ENCODE data around the gene CX3CR1.

CX3CR1 gene

GRCh38 chr3:39282057-39282456 lies 2.2 kb upstream of the CX3CR1 start:
- Histone ChIP-seq H3K4me3 (ENCODE audit: low read depth in 1 of 2, low read length in 2 of 2) (no peak overlapping the region), H3K27ac (ENCODE audit: low read depth, low read length) (no peak overlapping the region), H3K27me3 (ENCODE audit: control insufficient read depth in 1 of 2, insufficient read depth in 2 of 2, low read length in 2 of 2) (no peaks in the 10 kb centered on the region), H3K4me1 (ENCODE audit: control insufficient read depth in 1 of 2, insufficient read depth in 2 of 2, low read length in 2 of 2) (no peaks in the 10 kb centered on the region), H3K9ac (ENCODE audit: low read depth in 1 of 2, low read length in 2 of 2) (no peak overlapping the region), H3K36me3 (ENCODE audit: control insufficient read depth in 1 of 2, insufficient read depth in 2 of 2, low read length in 2 of 2) (no peaks in the 10 kb centered on the region), H3K9me3 (ENCODE audit: control insufficient read depth in 1 of 2, low read length in 2 of 2) (no peaks in the 10 kb centered on the region)

- no peaks in the 10 kb centered on the region for H3K36me3 ChIP-seq (ENCODE audit: control insufficient read depth in 1 of 2, insufficient read depth in 2 of 2, low read length in 2 of 2)
- H3K9me3 ChIP-seq (ENCODE audit: control insufficient read depth in 1 of 2, low read length in 2 of 2): no peaks in the 10 kb centered on the region
- H3K4me3 ChIP-seq (ENCODE audit: low read depth in 1 of 2, low read length in 2 of 2): no peak overlapping the region
- H3K4me1 ChIP-seq (ENCODE audit: control insufficient read depth in 1 of 2, insufficient read depth in 2 of 2, low read length in 2 of 2): no peaks in the 10 kb centered on the region
- H3K27ac ChIP-seq (ENCODE audit: low read depth, low read length): no peak overlapping the region
- no peaks in the 10 kb centered on the region for H3K27me3 ChIP-seq (ENCODE audit: control insufficient read depth in 1 of 2, insufficient read depth in 2 of 2, low read length in 2 of 2)
- no peak overlapping the region for H3K9ac ChIP-seq (ENCODE audit: low read depth in 1 of 2, low read length in 2 of 2)
These were observed 1.7 kb upstream of the CX3CR1 start for GRCh38 chr3:39281533-39281932.

- no peak overlapping the region for H3K9ac ChIP-seq (ENCODE audit: low read depth in 1 of 2, low read length in 2 of 2)
- H3K27ac ChIP-seq (ENCODE audit: low read depth, low read length): no peak overlapping the region
- H3K36me3 ChIP-seq (ENCODE audit: control insufficient read depth in 1 of 2, insufficient read depth in 2 of 2, low read length in 2 of 2): no peaks in the 10 kb centered on the region
- H3K27me3 ChIP-seq (ENCODE audit: control insufficient read depth in 1 of 2, insufficient read depth in 2 of 2, low read length in 2 of 2): no peaks in the 10 kb centered on the region
- H3K4me1 ChIP-seq (ENCODE audit: control insufficient read depth in 1 of 2, insufficient read depth in 2 of 2, low read length in 2 of 2): no peaks in the 10 kb centered on the region
- no peak overlapping the region for H3K4me3 ChIP-seq (ENCODE audit: low read depth in 1 of 2, low read length in 2 of 2)
- H3K9me3 ChIP-seq (ENCODE audit: control insufficient read depth in 1 of 2, low read length in 2 of 2): no peaks in the 10 kb centered on the region
These were observed 735 bp upstream of the CX3CR1 start for GRCh38 chr3:39280571-39280970.

- no peaks in the 10 kb centered on the region for H3K27me3 ChIP-seq (ENCODE audit: control insufficient read depth in 1 of 2, insufficient read depth in 2 of 2, low read length in 2 of 2)
- no peaks in the 10 kb centered on the region for H3K9me3 ChIP-seq (ENCODE audit: control insufficient read depth in 1 of 2, low read length in 2 of 2)
- H3K27ac ChIP-seq (ENCODE audit: low read depth, low read length): no peak overlapping the region
- no peaks in the 10 kb centered on the region for H3K36me3 ChIP-seq (ENCODE audit: control insufficient read depth in 1 of 2, insufficient read depth in 2 of 2, low read length in 2 of 2)
- no peaks in the 10 kb centered on the region for H3K4me1 ChIP-seq (ENCODE audit: control insufficient read depth in 1 of 2, insufficient read depth in 2 of 2, low read length in 2 of 2)
- H3K4me3 ChIP-seq (ENCODE audit: low read depth in 1 of 2, low read length in 2 of 2): no peak overlapping the region
- H3K9ac ChIP-seq (ENCODE audit: low read depth in 1 of 2, low read length in 2 of 2): no peak overlapping the region
These were observed 1.3 kb downstream of the CX3CR1 start for GRCh38 chr3:39278616-39278935.

GRCh38 chr3:39277893-39278615 lies 1.8 kb downstream of the CX3CR1 start:
- Histone ChIP-seq H3K9me3 (ENCODE audit: control insufficient read depth in 1 of 2, low read length in 2 of 2) (no peaks in the 10 kb centered on the region), H3K36me3 (ENCODE audit: control insufficient read depth in 1 of 2, insufficient read depth in 2 of 2, low read length in 2 of 2) (no peaks in the 10 kb centered on the region), H3K27me3 (ENCODE audit: control insufficient read depth in 1 of 2, insufficient read depth in 2 of 2, low read length in 2 of 2) (no peaks in the 10 kb centered on the region), H3K9ac (ENCODE audit: low read depth in 1 of 2, low read length in 2 of 2) (no peak overlapping the region), H3K4me3 (ENCODE audit: low read depth in 1 of 2, low read length in 2 of 2) (no peak overlapping the region), H3K4me1 (ENCODE audit: control insufficient read depth in 1 of 2, insufficient read depth in 2 of 2, low read length in 2 of 2) (no peaks in the 10 kb centered on the region), H3K27ac (ENCODE audit: low read depth, low read length) (no peak overlapping the region)

GRCh38 chr3:39276746-39277145 lies 3.1 kb downstream of the CX3CR1 start:
- H3K27ac ChIP-seq (ENCODE audit: low read depth, low read length): no peak overlapping the region
- no peak overlapping the region for H3K9ac ChIP-seq (ENCODE audit: low read depth in 1 of 2, low read length in 2 of 2)
- H3K9me3 ChIP-seq (ENCODE audit: control insufficient read depth in 1 of 2, low read length in 2 of 2): no peaks in the 10 kb centered on the region
- H3K27me3 ChIP-seq (ENCODE audit: control insufficient read depth in 1 of 2, insufficient read depth in 2 of 2, low read length in 2 of 2): no peaks in the 10 kb centered on the region
- H3K36me3 ChIP-seq (ENCODE audit: control insufficient read depth in 1 of 2, insufficient read depth in 2 of 2, low read length in 2 of 2): no peaks in the 10 kb centered on the region
- no peak overlapping the region for H3K4me3 ChIP-seq (ENCODE audit: low read depth in 1 of 2, low read length in 2 of 2)
- peaks cover 0 to 1% of the 10 kb centered on the region in 2 donors for H3K4me1 ChIP-seq (ENCODE audit: control insufficient read depth in 1 of 2, insufficient read depth in 2 of 2, low read length in 2 of 2)

- H3K9ac ChIP-seq (ENCODE audit: low read depth in 1 of 2, low read length in 2 of 2): no peak overlapping the region
- no peak overlapping the region for H3K4me3 ChIP-seq (ENCODE audit: low read depth in 1 of 2, low read length in 2 of 2)
- no peaks in the 10 kb centered on the region for H3K27me3 ChIP-seq (ENCODE audit: control insufficient read depth in 1 of 2, insufficient read depth in 2 of 2, low read length in 2 of 2)
- no peaks in the 10 kb centered on the region for H3K9me3 ChIP-seq (ENCODE audit: control insufficient read depth in 1 of 2, low read length in 2 of 2)
- no peaks in the 10 kb centered on the region for H3K36me3 ChIP-seq (ENCODE audit: control insufficient read depth in 1 of 2, insufficient read depth in 2 of 2, low read length in 2 of 2)
- H3K4me1 ChIP-seq (ENCODE audit: control insufficient read depth in 1 of 2, insufficient read depth in 2 of 2, low read length in 2 of 2): peaks cover 0 to 4% of the 10 kb centered on the region in 2 donors
- H3K27ac ChIP-seq (ENCODE audit: low read depth, low read length): no peak overlapping the region
These were observed 3.8 kb downstream of the CX3CR1 start for GRCh38 chr3:39275963-39276593.

GRCh38 chr3:39275052-39275451 lies 4.8 kb downstream of the CX3CR1 start:
- Histone ChIP-seq H3K4me1 (ENCODE audit: control insufficient read depth in 1 of 2, insufficient read depth in 2 of 2, low read length in 2 of 2) (peaks cover 0 to 4% of the 10 kb centered on the region in 2 donors), H3K9me3 (ENCODE audit: control insufficient read depth in 1 of 2, low read length in 2 of 2) (no peaks in the 10 kb centered on the region), H3K27me3 (ENCODE audit: control insufficient read depth in 1 of 2, insufficient read depth in 2 of 2, low read length in 2 of 2) (no peaks in the 10 kb centered on the region), H3K27ac (ENCODE audit: low read depth, low read length) (no peak overlapping the region), H3K9ac (ENCODE audit: low read depth in 1 of 2, low read length in 2 of 2) (no peak overlapping the region), H3K36me3 (ENCODE audit: control insufficient read depth in 1 of 2, insufficient read depth in 2 of 2, low read length in 2 of 2) (no peaks in the 10 kb centered on the region), H3K4me3 (ENCODE audit: low read depth in 1 of 2, low read length in 2 of 2) (no peak overlapping the region)

- peaks cover 0 to 4% of the 10 kb centered on the region in 2 donors for H3K4me1 ChIP-seq (ENCODE audit: control insufficient read depth in 1 of 2, insufficient read depth in 2 of 2, low read length in 2 of 2)
- no peak overlapping the region for H3K9ac ChIP-seq (ENCODE audit: low read depth in 1 of 2, low read length in 2 of 2)
- H3K9me3 ChIP-seq (ENCODE audit: control insufficient read depth in 1 of 2, low read length in 2 of 2): no peaks in the 10 kb centered on the region
- H3K27me3 ChIP-seq (ENCODE audit: control insufficient read depth in 1 of 2, insufficient read depth in 2 of 2, low read length in 2 of 2): no peaks in the 10 kb centered on the region
- H3K36me3 ChIP-seq (ENCODE audit: control insufficient read depth in 1 of 2, insufficient read depth in 2 of 2, low read length in 2 of 2): no peaks in the 10 kb centered on the region
- H3K27ac ChIP-seq (ENCODE audit: low read depth, low read length): no peak overlapping the region
- H3K4me3 ChIP-seq (ENCODE audit: low read depth in 1 of 2, low read length in 2 of 2): no peak overlapping the region
These were observed 6.7 kb downstream of the CX3CR1 start for GRCh38 chr3:39273119-39273518.

GRCh38 chr3:39272191-39272590 lies 7.6 kb downstream of the CX3CR1 start:
- Histone ChIP-seq H3K4me3 (ENCODE audit: low read depth in 1 of 2, low read length in 2 of 2) (no peak overlapping the region), H3K27ac (ENCODE audit: low read depth, low read length) (no peak overlapping the region)

More at GRCh38 chr3:39272191-39272590, 7.6 kb downstream of the CX3CR1 start:
- H3K9ac ChIP-seq (ENCODE audit: low read depth in 1 of 2, low read length in 2 of 2): no peak overlapping the region
- no peaks in the 10 kb centered on the region for H3K36me3 ChIP-seq (ENCODE audit: control insufficient read depth in 1 of 2, insufficient read depth in 2 of 2, low read length in 2 of 2)
- H3K4me1 ChIP-seq (ENCODE audit: control insufficient read depth in 1 of 2, insufficient read depth in 2 of 2, low read length in 2 of 2): peaks cover 0 to 4% of the 10 kb centered on the region in 2 donors
- H3K9me3 ChIP-seq (ENCODE audit: control insufficient read depth in 1 of 2, low read length in 2 of 2): no peaks in the 10 kb centered on the region
- H3K27me3 ChIP-seq (ENCODE audit: control insufficient read depth in 1 of 2, insufficient read depth in 2 of 2, low read length in 2 of 2): no peaks in the 10 kb centered on the region
